GM21381 (cell line): ENCODE results near the gene RNF148.

ENCODE experiments used
- ATAC-seq: cut with Tn5 transposase; IDR thresholded peaks from one replicate; pipeline ENCODE4 v1.9.1; 2021; ENCODE audit warnings: mild to moderate bottlenecking, moderate library complexity; ENCODE audit not compliant: unreplicated experiment

RNF148 gene, protein sequence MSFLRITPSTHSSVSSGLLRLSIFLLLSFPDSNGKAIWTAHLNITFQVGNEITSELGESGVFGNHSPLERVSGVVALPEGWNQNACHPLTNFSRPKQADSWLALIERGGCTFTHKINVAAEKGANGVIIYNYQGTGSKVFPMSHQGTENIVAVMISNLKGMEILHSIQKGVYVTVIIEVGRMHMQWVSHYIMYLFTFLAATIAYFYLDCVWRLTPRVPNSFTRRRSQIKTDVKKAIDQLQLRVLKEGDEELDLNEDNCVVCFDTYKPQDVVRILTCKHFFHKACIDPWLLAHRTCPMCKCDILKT

DNA sequence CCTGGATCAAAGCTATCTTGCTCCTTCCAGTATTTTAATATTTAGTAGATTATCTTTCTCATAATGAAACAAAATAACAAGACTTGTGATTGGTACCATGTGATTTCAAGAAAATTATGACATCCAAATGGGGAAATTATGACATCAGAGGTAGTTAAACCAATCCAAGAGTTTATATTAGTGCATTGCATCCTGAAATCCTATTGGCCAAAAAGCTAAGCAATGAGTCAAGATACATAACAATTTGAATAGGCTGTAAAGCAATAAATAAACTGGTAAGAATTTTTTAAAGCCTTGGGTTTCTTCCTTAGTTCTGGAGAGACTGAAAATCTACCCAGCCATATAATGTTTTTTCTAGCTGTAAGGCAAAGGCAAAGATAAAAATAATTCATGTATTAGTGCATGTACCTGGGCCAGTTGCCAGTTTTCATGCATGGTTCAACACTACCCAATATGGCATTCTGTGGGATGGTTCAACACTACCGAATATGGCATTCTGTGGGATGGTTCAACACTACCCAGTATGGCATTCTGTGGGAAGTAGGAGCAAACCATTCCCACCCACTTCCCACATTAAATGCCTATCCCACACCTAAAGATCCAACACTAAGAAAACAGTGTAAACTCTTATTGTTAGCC, at the start of gene RNF148:
Gene RNF148 (minus strand): TSS at position 51 of the 639 bp plus-strand sequence. CDS start 172 bp downstream, outside the sequence.
- ATAC-seq = no peak

DNA sequence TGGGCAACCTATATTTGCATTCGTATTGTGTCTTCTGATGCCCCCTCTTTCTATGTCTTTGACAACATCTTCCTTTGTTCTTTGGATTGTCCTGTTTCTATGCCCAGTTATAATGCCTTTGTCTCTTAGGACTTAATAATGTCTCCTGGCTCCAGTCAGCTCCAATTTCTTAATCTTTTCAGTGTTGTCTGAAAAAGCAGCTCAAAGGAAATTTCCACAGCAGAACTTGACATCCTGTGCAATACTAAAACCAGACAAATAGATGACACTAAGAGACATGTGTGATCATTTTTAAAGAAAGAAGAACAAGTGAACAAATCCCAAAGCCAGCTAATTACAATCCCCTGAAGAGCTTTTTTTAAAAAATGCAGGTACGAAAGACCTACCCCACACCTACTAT, 47.7 kb upstream of the RNF148 start:
- ATAC-seq = no peak

DNA sequence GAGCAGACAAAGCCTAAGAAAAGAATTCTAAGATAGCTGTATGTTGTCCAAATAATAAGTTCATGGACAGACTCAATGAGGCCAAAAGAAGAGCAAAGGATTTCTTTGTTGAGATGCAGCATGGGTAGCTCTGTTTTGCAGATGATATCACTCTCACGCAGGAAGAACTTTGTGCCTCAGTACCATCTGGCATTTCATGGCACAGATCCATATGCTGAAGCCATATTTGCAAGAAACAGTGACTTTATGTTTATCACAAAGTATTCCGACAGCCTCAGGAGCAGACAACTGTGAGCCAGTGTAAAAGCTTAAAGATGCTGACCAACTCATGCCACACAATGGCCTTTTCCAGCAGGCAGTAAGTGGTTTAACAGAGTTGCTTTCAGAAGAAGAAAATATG, 45.5 kb upstream of the RNF148 start:
- no peak for ATAC-seq

DNA sequence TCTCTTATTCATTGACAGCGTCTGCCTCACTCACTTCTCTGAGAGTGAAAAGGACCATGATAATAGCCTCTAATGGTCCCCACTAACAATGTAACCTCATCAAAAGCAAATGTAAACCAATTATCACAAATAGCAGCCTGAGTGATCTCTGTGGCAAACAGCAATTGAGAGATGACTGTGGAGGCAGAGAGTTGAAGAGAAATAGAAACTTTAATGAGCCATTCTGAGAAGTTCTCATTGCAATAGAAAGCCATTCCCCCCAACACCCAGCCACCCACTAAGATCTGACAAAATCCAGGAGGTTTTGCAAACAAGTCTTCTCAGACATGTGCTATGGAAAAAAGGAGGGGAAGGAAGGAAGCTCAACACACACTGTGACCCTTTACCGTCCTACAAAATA, 44.2 kb upstream of the RNF148 start:
- no peak for ATAC-seq

DNA sequence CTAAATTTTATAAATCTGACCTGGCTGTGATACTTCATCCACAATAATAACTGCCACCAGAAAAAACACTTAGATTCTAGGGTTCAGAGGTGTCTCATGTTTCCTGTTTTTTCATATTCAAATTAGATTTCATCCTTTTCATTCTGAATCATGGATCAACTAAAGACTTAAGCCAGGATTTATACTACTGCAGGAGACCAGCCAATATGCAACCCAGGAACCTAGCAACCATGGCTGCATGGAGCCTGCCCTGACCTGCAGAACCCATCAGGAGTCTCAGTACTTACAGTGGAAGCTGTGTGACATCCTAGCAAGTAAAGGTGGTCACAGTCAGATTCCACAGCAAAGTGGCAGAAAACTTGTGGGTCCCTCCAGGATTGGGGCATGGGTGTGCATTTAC, 40.5 kb upstream of the RNF148 start:
- no peak for ATAC-seq

DNA sequence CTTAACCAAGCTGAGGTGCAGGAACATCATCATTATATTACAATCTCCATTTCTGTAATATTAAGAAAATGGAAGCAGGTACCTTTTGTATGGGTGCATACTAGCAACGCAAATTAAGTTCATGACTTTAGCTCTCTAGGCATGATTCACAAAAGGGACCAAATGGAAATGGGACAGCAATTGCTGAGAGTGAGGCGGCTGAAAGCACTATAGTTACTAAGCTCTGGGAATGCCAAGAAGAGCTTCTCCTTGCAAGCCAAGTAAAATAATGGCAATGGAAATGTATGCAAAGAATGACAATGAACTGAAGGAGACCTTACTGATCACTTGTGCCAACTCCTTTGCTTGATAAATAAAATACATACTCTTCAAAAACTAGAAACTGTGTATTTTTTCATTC, 36.2 kb upstream of the RNF148 start:
- ATAC-seq = no peak

DNA sequence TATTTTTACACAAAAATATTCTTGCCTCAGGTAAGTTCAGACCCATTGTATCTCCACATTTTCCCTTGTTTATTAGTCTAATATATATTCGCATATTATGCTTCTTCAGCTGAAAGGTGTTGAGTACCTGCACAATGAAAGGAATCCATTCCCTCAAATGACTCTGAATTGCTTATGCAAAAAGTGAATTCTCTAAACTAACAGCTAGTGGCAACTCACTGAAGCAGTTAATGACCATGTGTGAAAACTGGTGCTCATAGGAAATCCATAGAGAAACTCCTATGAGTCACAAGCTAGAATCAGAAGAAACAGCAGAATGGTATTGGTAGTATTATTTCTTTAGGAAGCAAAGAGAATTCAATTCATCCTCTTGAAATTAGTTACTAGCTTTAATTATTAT, 33.5 kb upstream of the RNF148 start:
- ATAC-seq = no peak

DNA sequence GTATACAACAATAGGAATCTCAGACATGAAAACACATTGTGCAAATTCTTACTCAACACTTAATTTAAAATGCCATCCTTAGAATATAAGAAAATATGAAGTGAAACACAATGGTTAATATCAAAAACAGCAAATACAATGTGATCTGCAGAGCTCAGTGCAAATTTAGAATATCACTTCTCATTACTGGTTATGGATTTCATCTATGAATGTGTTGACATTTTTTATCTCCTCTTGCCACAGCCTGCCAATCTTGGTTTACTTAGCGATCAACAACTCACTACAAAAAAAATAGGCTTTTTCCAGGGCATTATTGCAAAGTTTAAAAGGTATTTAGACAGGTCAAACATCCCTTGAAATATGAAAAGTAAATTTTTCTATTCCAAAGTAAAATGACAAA, 25.0 kb upstream of the RNF148 start:
- no peak for ATAC-seq

DNA sequence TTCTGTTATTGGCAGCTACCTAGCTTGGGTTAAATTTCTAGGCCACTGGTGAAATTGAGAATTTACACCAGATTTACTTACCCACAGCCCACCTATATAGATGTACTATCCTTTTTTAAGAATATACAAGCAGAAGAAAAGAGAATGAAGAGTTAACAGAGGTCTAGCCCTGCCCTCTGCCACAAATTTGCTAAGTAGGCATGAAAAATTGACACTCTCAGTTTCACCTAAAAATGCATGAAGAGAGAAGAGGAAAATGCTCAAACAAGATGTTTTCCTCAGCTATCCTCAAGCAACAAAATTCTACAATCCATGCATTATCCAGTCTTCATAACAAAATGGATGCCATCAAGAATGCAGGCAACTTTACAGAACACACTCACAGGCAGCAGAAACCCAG, 24.6 kb upstream of the RNF148 start:
- ATAC-seq = no peak

DNA sequence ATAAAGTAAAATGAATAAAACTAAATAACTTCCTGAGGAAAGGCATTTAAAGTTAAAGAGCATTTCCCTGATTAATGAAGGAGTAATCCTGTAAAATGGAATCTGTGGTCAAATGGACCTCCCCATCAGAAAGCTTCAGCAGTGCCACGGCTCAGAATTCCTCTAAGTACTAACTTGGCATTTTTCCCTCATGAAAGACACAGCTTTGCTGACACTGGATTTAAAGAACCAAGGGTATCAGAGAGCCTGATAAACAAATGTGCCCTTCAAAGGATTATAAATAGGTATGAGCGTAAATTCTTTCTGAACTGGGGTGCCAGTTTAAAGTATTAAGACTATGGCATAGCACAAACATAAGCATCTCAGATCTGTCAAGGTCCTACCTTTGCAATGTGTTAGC, 24.2 kb upstream of the RNF148 start:
- no peak for ATAC-seq

DNA sequence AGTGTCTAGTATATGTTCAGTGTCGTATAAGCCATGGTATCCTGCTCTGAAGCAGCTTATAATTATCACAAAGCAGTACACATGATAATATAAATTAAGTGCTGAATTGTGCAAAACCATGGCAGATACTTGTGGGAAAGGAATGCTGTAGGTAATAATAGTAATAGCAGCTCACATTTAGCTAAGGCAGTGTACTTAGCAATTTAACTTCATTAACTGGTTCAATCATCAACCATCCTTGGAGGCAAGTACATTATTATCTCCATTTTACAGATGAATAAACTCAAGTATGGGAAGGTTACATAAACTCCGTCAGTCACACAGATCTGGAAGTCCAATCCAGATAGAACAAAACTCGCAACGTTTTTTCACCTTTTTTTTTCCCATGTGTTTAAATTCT, 21.6 kb upstream of the RNF148 start:
- ATAC-seq = no peak

DNA sequence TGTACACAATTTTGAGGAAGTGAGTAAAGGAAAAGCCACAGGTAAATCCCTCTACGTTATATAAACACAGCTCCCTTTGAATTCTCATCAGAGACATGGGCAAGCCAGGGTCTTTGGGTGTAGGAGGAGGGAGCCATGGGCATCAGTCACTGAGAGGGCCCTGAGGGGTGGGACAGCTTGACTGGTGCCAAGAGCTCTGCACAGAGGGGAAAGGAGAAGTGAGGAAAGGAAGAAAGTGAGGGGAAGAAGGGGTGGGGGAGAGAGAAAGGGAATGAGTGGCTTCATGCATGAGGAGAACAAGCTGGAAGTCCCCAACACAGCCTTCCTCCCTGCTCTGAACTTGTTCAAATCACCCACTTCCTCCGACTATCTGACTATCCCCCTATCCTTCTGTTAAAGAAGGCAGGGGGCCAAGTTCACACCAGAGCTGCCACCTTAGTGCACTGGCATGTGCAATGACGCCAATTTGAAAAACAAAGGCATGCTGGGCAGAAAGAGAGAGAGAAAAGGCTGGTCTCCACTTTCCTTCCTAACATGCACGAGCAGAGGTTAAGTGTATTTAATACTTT, 16.4 kb upstream of the RNF148 start:
- ATAC-seq = no peak

DNA sequence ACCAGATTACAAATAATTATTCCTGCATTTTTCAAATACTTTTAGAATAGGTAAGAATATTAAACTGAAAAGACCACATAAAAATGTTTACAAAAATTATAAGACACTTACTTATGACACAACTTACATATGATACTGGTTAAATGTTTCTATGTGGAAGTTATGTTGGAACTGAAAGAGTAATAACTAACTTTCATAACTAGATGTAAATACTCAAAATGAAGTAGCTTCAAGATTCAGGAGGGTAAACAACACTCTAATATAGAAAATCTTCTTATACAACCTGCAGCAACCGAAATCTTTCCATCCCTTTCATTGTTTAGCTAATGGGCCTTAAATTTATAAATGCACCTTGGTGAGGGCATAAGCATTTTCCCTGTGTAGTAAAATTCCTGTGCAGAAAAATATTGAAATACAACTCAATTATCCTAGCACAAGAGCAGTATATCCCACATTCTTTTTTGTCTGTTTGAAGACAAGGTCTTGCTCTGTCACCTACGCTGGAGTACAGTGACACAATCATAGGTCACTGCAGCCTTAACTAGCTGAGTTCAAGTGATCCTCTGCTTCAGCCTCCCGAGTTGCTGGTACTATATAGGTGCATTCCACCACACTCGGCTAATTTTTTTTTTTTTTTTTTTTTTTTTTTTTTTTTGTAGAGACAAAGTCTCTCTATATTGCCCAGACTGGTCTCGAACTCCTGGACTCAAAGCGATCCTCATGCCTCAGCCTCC, 14.8 kb upstream of the RNF148 start:
- ATAC-seq = no peak

DNA sequence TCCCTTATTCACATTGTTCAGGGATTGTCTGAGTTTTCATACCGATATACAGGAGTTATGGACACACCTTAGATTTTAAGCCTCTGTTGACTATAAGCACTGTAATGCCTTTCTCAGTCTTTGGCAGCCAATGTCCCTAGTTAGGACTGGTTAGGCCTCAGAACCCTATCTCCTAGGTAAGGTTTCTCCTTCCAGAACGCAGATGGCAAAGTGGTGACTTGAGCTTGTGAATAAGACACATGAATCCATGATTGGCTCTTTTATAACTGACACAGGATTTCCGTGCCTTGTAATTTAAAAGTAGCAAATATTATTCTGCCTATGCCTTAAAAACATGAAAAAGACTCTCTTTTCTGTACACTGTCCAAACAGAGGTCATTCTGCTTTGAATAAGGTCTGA, 12.5 kb upstream of the RNF148 start:
- no peak for ATAC-seq

DNA sequence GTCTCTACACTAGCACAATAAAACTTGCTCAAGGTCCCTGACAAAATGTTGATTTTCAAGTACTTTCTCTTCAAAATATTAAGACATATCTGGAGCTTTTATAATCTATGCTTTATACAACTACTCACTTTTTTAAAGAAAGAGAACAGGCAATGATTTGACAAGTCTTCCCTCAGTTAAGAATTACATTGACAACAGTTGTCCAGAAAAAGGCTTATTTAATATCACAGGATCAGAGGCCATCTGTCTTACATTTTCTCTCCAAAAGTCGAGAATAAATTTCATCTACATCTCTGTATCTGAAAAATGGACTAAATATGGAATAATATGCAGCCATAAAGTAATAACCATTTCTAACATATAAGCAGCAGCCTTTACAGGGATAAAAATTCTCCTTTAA, 8.2 kb upstream of the RNF148 start:
- no peak for ATAC-seq

DNA sequence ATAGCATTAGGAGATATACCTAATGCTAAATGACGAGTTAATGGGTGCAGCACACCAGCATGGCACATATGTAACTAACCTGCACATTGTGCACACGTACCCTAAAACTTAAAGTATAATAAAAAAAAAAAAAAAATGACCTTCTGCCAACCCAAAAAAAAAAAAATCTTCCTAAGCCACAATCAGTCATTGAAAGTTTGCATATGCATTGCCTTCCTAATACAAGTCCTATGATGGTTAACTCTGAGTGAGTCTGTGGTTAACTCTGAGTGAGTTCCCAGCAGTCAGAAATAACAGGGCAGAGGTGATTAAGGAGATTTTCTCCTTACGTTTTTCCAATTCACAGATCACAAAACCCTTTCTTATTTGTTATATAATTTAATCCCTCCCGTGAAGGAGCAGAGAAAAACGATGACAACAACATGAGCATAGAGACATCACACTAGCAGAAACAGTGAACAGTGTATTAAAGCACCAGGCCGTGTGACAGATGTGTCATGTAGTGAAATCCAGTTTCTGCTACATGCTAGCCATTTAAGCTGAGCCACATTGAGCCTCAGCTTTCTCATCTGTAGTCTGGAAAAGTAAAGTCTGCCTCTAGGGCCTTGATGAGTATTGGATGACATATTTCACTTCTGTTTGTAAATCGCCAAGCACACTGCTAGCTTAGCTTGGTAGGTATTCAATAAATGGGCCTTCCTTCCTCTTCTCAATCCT, 7.4 kb upstream of the RNF148 start:
- no peak for ATAC-seq

DNA sequence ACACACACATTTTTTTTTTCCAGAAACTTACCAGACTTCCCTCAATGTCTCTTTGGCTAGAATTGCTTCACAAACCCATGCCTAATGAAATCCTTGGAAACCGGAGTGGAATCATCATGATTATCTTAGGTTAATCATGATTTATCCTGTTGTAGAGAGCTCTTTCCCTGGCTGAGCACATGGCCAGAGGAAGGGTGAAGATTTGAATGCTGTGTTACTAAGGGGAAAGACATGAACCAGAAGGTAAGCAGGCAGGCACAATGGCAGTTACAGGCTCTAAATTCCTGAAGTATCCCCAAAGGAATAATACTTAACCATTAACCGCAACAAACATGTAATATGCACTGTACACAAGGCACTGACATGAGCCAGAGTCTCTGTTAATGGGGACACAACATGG, 4.1 kb upstream of the RNF148 start:
- no peak for ATAC-seq

DNA sequence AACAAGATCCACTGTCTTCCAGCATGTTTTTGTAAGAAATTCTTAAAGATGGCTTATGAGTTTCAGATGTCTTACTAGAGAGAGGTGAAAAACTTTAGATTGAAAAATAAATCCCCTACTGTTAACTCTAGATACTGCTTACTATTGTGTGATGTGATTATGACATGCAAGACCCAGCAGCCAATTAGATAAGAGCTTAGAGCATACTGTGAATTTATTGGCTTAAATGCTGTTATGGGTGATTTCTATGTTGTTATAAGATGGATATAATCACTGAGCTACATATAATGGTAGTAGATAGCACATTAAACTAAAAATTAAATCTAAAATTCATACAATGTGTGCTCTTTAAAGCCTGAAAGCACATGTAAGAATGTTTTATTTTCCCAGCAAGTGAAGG, 3.7 kb downstream of the RNF148 start, which contains the start of gene RNF133:
Gene RNF133 (minus strand): TSS at position 101 of the 400 bp plus-strand sequence. CDS start 199 bp downstream, outside the sequence.
- ATAC-seq = no peak

DNA sequence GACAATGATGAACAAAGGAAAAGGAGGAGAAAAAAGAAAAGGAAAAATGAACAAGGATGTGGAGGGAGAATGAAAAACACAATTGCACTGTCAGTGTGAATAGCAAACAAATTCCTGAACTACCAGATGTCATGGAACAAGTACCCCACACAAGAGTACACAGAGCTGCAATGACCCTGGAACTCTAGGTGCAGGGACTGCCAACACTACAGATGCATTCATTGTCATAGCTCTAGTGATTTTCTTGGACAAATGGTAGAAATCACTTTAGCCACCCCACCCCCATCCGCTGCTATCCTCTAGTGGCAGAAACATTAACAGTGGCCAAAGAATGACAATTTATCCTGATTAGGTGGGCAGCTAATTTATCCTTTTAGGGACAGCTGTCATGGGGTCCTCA, 6.9 kb downstream of the RNF148 start:
- no peak for ATAC-seq

DNA sequence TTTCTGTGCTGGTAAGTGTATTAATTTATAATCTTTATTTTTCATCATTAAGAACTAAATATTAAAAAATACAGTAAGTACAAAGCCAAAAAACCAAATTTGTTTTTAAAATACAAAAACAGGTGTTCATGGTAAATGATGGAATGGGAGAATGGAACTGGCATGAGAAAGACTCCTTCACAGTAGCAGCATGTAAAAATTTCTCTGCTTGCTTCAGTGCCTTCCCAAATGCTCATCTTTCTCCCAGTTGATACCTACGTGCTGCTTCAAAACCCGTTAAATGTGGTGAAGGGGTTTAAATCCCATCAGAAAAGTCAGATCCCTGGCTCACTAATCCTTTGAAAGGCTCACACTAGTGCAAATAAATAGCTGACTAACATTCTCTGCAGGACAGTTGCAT, 8.0 kb downstream of the RNF148 start:
- no peak for ATAC-seq

DNA sequence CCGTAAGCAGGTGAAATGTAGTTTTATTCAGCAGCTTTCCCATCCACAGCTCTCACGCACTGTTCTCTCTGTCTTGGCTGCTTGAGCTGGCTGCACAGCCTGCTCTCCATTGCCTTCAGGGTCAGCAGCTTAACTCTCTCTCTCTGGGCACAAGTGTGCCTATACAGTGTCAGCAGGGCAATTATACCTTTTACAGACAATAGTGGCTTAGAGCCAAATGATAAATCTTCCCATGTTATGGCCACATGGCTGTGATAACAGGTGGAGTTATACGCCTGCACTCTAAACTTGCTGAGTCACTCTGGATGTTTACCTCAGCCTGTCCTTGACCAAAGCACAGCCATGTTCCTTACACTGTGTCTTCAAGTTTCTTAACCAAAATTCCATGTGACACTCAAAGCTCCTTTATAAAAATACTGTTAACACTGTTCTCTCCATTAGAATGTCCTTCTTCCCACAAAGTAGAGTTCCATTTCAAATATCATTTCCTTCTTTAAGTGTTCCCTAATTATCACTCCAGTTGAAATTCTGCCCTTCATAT, 9.9 kb downstream of the RNF148 start:
- no peak for ATAC-seq
